Measurements from ENCODE around the gene BRAF.
"Not testable (repeated sequence)": the region's sequence is repeated elsewhere in the genome, so short reads cannot be mapped to it uniquely, and the experiment has no call there.

DNA sequence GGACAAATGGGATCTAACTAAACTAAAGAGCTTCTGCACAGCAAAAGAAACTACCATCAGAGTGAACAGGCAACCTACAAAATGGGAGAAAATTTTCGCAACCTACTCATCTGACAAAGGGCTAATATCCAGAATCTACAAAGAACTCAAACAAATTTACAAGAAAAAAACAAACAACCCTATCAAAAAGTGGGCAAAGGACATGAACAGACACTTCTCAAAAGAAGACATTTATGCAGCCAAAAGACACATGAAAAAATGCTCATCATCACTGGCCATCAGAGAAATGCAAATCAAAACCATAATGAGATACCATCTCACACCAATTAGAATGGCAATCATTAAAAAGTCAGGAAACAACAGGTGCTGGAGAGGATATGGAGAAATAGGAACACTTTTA lies 159.3 kb downstream of the BRAF start:
- TF ChIP-seq CTCF (IDR thresholded peaks at IDR 0.05 in 2 of 3, conservative IDR thresholded peaks at IDR 0.05 in 1 of 3; ENCODE audit: borderline replicate concordance in 1 of 3, insufficient read depth in 1 of 3, low read depth in 2 of 3, low read length in 2 of 3); POLR2A (IDR thresholded peaks at IDR 0.05; ENCODE audit: borderline replicate concordance, extremely low read depth, insufficient read depth, insufficient read length); YY1 (IDR thresholded peaks at IDR 0.05; ENCODE audit: extremely low read depth, insufficient replicate concordance, low read depth, low read length); MAX (IDR thresholded peaks at IDR 0.05); EZH2 (IDR thresholded peaks at IDR 0.05); POLR2AphosphoS5 (IDR thresholded peaks at IDR 0.05; ENCODE audit: low read depth, low read length); ELF1 (IDR thresholded peaks at IDR 0.05; ENCODE audit: borderline replicate concordance, low read depth): not testable (repeated sequence)
- TF ChIP-seq, protein P1, sequence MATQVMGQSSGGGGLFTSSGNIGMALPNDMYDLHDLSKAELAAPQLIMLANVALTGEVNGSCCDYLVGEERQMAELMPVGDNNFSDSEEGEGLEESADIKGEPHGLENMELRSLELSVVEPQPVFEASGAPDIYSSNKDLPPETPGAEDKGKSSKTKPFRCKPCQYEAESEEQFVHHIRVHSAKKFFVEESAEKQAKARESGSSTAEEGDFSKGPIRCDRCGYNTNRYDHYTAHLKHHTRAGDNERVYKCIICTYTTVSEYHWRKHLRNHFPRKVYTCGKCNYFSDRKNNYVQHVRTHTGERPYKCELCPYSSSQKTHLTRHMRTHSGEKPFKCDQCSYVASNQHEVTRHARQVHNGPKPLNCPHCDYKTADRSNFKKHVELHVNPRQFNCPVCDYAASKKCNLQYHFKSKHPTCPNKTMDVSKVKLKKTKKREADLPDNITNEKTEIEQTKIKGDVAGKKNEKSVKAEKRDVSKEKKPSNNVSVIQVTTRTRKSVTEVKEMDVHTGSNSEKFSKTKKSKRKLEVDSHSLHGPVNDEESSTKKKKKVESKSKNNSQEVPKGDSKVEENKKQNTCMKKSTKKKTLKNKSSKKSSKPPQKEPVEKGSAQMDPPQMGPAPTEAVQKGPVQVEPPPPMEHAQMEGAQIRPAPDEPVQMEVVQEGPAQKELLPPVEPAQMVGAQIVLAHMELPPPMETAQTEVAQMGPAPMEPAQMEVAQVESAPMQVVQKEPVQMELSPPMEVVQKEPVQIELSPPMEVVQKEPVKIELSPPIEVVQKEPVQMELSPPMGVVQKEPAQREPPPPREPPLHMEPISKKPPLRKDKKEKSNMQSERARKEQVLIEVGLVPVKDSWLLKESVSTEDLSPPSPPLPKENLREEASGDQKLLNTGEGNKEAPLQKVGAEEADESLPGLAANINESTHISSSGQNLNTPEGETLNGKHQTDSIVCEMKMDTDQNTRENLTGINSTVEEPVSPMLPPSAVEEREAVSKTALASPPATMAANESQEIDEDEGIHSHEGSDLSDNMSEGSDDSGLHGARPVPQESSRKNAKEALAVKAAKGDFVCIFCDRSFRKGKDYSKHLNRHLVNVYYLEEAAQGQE (IDR thresholded peaks at IDR 0.05; ENCODE audit: low read depth): not testable (repeated sequence)

All from HCT116 (cell line).